ENCODE measurements around the gene CTNNA1. TPM values are rescaled to one million over a fixed set of nuclear protein-coding genes. Genes with fewer than 3 reads are reported as not detected.

Gene CTNNA1
- total RNA-seq, 3 donors from 2014 or later (not counting 1 experiment from before 2014, with no cell fraction given), result 34.4 to 53.0 (median 49.8) TPM

- no peaks in the 10 kb centered on the region for H3K9me3 Mint-ChIP-seq
- intact Hi-C loops (cut with micrococcal nuclease), result no loop called here
- no peak for TF ChIP-seq CTCF (IDR thresholded peaks at IDR 0.05)
- no peaks in the 10 kb centered on the region for H3K27me3 Mint-ChIP-seq (ENCODE audit: low read depth in 2 of 2)
- peak overlapping the region in 1 of 2 donors; percentile 8 for H3K27ac Mint-ChIP-seq
- Histone ChIP-seq H3K27ac (ENCODE audit: low read length) (no peak overlapping the region), H3K27me3 (ENCODE audit: control insufficient read depth, insufficient read depth, low read length) (no peaks in the 10 kb centered on the region), H3K9me3 (ENCODE audit: control insufficient read depth, insufficient read depth, low read length) (no peaks in the 10 kb centered on the region), H3K4me3 (ENCODE audit: low read length) (no peak overlapping the region), H3K4me1 (ENCODE audit: control insufficient read depth, insufficient read depth, low read length) (peaks cover 23% of the 10 kb centered on the region), H3K36me3 (ENCODE audit: control insufficient read depth, insufficient read depth, low read length) (no peaks in the 10 kb centered on the region)
- peaks cover 32 to 40% of the 10 kb centered on the region in 2 donors for H3K4me1 Mint-ChIP-seq
- 40% methylated on average over 7 of the region's 7 CpGs for WGBS (ENCODE audit: insufficient coverage)
- no peaks in the 10 kb centered on the region for H3K36me3 Mint-ChIP-seq
- peak in 2 of 3 donors; percentile 25 to 50 for ATAC-seq
- peak overlapping the region; percentile 2 for H3K4me3 Mint-ChIP-seq
- peak in 1 of 2 donors; percentile 57 for DNase-seq
Measured at GRCh38 chr5:138981586-138981985, 228.4 kb downstream of the CTNNA1 start.

- Histone ChIP-seq H3K36me3 (ENCODE audit: control insufficient read depth, insufficient read depth, low read length) (no peaks in the 10 kb centered on the region), H3K4me3 (ENCODE audit: low read length) (no peak overlapping the region), H3K4me1 (ENCODE audit: control insufficient read depth, insufficient read depth, low read length) (peaks cover 23% of the 10 kb centered on the region), H3K27me3 (ENCODE audit: control insufficient read depth, insufficient read depth, low read length) (no peaks in the 10 kb centered on the region), H3K9me3 (ENCODE audit: control insufficient read depth, insufficient read depth, low read length) (no peaks in the 10 kb centered on the region), H3K27ac (ENCODE audit: low read length) (no peak overlapping the region)
- Mint-ChIP-seq H3K27ac (no peak overlapping the region), H3K4me1 (peaks cover 32 to 36% of the 10 kb centered on the region in 2 donors), H3K36me3 (no peaks in the 10 kb centered on the region), H3K9me3 (no peaks in the 10 kb centered on the region), H3K27me3 (ENCODE audit: low read depth in 2 of 2) (no peaks in the 10 kb centered on the region), H3K4me3 (no peak overlapping the region)
- ATAC-seq, result no peak
- WGBS (ENCODE audit: insufficient coverage), result 90% methylated on average over 2 of the region's 2 CpGs
- DNase-seq, result no peak
- no peak for TF ChIP-seq CTCF (IDR thresholded peaks at IDR 0.05)
- intact Hi-C loops (cut with micrococcal nuclease), result no loop called here
Measured at GRCh38 chr5:138983984-138984383, 230.8 kb downstream of the CTNNA1 start.

Other genes with a start within 250 kb of the CTNNA1 start
- 100 to 1,000 TPM; 135 to 189 (median 136) TPM for gene ETF1, start 210.2 kb upstream of the CTNNA1 start, total RNA-seq
- 100 to 1,000 TPM; 272 to 308 (median 308) TPM for gene HSPA9, start 178.0 kb upstream of the CTNNA1 start, total RNA-seq
- gene LRRTM2, start 121.9 kb downstream of the CTNNA1 start, total RNA-seq, result under 1 TPM; 0.07 to 0.43 (median 0.35) TPM

Measured in natural killer cell (primary cell).